ENCODE results near the gene PCBD2. TPM values are rescaled to one million over a fixed set of nuclear protein-coding genes. Genes with fewer than 3 reads are reported as not detected.
"Not testable (repeated sequence)": the region's sequence is repeated elsewhere in the genome, so short reads cannot be mapped to it uniquely, and the experiment has no call there.

PCBD2 gene
- total RNA-seq, 1 experiment from 2014 or later: 9.3 TPM

DNA sequence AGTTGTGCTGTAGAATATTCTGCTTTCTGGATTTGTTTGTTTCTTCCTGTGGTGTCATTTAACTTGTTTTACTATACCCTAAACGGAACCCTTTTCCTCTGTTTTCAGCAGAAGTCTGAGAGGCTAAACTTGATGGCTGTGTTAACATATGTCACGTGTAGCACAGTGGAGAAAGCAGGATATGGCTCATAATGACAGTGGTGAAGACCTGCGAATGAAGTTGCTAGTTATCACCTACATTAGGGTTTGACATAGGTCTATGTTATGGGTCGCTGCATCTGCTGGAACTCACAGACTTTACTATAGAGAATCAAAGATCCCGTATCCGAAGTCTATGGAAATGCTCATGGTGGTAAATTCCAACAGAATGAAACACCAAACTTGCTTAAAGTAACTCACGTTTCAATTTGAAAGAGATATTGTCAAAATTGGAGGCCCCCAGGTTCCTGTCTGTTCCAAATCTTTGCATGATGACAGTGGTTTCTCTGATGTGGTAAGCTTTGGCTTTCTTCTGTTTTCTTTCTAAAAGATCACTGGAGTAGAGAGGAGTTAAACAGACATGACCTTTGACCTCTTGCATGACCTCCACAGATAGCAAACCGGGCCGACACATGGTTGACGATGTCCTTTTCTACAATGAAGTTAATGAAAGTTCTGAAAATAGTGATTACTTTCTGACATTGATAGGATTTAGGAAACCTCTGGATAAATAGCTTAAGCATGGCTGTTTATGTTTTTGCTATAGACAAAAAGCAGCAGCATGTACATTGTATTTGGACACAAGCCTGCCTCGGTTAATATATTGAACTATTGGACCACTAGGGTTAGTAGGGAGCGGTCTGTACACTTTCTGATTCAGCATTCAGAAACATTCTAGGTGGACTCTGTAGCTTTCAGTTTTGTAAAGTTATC is 59.7 kb downstream of the PCBD2 start:
- Histone ChIP-seq H3K27ac (no peak overlapping the region), H3K27me3 (no peaks in the 10 kb centered on the region), H3K9me3 (replicated peaks) (no peaks in the 10 kb centered on the region), H3K36me3 (no peaks in the 10 kb centered on the region; the same call in 1 of the 2 replicates), H3K4me1 (no peaks in the 10 kb centered on the region), H3K4me3 (no peak overlapping the region)
- DNase-seq: no peak

DNA sequence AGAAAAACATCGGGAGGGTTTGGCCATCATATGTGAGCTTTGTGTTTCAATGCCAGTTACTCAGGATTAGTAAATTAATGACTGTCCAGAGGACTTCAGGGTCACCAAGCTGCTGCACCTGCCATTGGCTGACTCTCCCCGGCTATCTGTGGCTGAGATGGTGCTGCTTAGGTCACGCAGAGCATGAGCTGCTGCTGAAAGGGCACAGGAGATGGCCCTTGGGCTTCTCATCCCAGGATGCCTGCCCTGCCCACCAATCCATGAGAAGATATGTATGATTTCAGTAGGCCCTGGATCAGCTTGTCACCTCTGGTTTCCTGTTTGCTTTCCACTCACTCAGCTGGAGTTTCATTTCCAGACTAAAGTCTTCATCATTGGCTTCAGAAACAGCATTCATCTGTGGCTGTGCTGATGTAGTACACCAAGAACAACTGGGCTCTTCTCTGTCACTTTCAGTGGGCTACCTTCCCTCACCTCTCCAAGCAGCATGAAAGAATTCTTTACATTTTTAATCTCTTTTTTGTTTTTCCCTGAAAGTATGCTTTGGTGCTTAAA is 60.4 kb downstream of the PCBD2 start:
- H3K4me3 ChIP-seq: no peak overlapping the region
- no peak overlapping the region for H3K27ac ChIP-seq
- no peak for DNase-seq
- H3K9me3 ChIP-seq (replicated peaks): no peaks in the 10 kb centered on the region
- H3K4me1 ChIP-seq: no peaks in the 10 kb centered on the region
- no peaks in the 10 kb centered on the region for H3K27me3 ChIP-seq
- no peaks in the 10 kb centered on the region; the same call in 1 of the 2 replicates for H3K36me3 ChIP-seq

DNA sequence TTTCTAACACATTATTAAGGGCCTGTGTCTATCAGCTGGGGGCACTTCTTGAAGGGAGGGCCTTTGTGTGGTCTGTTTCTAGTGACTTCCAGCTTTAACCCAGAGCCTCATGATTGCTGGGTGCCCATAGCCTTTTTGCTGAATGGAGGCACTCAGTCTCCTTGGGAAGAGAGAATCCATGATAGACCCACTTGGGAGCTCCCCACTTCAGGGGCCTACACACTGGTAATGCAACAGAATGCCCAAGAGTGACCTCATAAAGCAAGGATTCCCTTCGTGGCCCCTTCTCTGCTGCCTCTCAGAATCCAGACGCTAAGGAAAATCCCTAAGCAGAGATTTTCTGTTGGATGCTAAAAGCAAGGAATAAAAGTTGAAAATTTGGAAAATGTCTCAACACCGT is 62.7 kb downstream of the PCBD2 start, which contains the start of gene CATSPER3:
TSS of gene CATSPER3 (plus strand) at position 301 of the 400 bp plus-strand sequence. CDS start at position 386, 85 bp downstream.
- H3K4me3 ChIP-seq: no peak within 1 kb of the TSS
- H3K27me3 ChIP-seq: no peaks in the 10 kb centered on the region
- no peak for DNase-seq
- no peaks in the 10 kb centered on the region; the same call in 1 of the 2 replicates for H3K36me3 ChIP-seq
- no peaks in the 10 kb centered on the region for H3K9me3 ChIP-seq (replicated peaks)
- no peak within 1 kb of the TSS for H3K27ac ChIP-seq
- no peaks in the 10 kb centered on the region for H3K4me1 ChIP-seq

DNA sequence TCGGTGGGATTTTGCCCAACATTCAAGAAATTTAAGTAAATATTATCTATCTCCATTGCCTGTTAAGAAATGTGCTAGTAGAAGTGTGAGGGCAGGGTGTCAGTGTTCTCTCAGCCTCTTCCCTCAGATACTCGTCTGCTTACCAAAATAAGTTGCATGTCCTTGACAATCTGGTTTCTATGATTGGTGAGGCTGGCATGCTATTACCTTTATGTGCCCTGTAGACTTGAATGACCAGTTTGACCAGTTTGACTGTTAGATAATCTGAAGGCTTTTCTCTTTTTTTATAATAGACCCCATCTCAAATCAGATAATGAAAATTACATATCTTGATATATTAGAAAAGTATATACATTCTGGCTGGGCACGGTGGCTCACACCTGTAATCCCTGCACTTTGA is 63.1 kb downstream of the PCBD2 start:
- DNase-seq: no peak
- Histone ChIP-seq H3K27me3 (no peaks in the 10 kb centered on the region), H3K36me3 (no peaks in the 10 kb centered on the region; the same call in 1 of the 2 replicates), H3K27ac (no peak overlapping the region), H3K4me1 (no peaks in the 10 kb centered on the region), H3K4me3 (no peak overlapping the region), H3K9me3 (replicated peaks) (no peaks in the 10 kb centered on the region)

DNA sequence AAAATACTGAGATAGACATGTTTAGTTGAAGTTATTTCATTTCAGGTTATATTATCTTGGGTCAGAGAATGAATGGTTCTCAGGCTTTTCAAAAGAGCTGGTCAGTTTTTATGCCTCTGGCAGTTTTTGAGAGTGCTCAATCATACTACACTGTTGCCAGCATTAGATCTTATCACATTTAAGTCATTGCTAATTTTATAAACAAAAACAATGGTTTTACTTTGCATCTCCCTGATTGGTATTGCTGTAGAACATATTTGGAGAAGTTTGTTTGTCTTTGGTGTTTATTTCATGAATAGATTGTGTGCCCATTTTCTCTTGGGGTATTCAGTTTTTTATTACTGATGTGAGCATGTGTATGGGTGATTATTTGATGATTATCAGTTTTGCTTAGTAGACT is 64.2 kb downstream of the PCBD2 start:
- no peaks in the 10 kb centered on the region for H3K4me1 ChIP-seq
- no peak overlapping the region for H3K4me3 ChIP-seq
- no peaks in the 10 kb centered on the region for H3K9me3 ChIP-seq (replicated peaks)
- no peaks in the 10 kb centered on the region for H3K27me3 ChIP-seq
- no peak overlapping the region for H3K27ac ChIP-seq
- no peaks in the 10 kb centered on the region; the same call in 1 of the 2 replicates for H3K36me3 ChIP-seq
- no peak for DNase-seq

DNA sequence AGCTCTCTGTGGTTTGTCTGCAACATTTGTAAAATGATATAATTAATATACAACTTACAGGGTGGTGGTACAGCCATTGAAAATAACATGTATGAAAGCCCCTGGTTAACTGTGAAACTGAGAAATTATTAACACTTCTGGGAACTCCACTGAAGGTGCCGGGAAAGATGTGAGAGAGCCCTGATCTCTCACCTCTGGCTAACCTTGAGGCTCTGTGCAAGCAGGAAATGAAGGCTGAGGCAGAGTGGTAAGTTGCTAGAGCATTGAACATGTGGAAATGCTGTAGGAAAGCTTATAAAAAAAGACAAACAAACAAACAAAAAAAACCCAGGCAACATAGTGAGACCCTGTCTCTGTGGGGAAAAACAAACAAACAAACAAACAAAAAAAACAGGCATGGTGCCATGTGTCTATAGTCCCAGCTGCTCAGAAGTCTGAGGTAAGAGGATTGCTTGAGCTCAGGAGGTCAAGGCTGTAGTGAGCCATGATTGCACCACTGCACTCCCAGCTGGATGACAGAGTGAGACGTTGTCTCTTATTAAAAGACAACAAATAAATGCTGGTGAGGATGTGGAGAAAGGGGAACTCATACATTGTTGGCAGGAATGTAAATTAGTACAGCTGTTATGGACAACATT is 70.3 kb downstream of the PCBD2 start:
- DNase-seq: no peak

DNA sequence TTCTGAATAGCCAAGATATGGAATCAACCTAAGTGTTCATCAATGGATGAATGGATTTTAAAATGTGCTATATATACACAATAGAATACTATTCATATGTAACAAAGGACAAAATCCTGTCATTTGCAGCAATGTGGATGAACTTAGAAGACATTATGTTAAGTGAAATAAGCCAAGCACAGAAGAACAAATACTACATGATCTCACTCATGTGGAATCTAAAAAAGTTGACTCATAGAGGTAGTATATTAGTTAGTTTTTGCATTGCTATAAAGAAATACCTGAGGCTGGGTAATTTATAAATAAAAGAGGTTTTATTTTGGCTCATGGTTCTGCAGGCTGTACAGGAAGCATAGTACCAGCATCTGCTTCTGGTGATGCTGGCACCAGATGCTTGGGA is 70.9 kb downstream of the PCBD2 start:
- no peak for DNase-seq
- Histone ChIP-seq H3K36me3 (no peaks in the 10 kb centered on the region), H3K9me3 (replicated peaks) (peaks cover 4% of the 10 kb centered on the region; the same call in 1 of the 2 replicates), H3K4me3 (no peak overlapping the region), H3K27me3 (no peaks in the 10 kb centered on the region), H3K27ac (no peak overlapping the region), H3K4me1 (no peaks in the 10 kb centered on the region)

More for the DNA sequence above, 70.3 kb downstream of the PCBD2 start:
- no peak overlapping the region for H3K4me3 ChIP-seq
- H3K27me3 ChIP-seq: no peaks in the 10 kb centered on the region
- H3K4me1 ChIP-seq: no peaks in the 10 kb centered on the region
- H3K27ac ChIP-seq: no peak overlapping the region
- no peaks in the 10 kb centered on the region for H3K36me3 ChIP-seq
- peaks cover 4% of the 10 kb centered on the region; the same call in 1 of the 2 replicates for H3K9me3 ChIP-seq (replicated peaks)

DNA sequence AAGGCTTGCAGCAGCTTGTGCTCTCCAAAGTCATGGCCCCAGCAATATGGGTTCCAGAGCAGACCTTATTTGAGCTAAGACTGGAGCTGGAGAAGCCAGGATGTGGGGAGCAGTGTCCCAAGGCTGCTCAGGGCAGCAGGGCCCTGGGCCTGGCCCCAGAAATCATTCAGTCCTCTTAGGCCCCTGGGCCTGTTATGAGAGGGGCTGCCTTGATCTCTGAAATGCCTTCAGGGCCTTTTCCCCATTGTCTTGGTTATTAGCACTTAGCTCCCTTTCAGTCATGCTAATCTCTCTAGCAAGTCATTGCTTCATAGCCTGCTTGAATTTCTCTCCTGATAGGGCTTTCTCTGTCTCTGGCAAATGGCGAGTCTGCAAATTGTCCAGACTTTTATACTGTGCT is 71.9 kb downstream of the PCBD2 start:
- Histone ChIP-seq H3K4me1 (no peaks in the 10 kb centered on the region), H3K9me3 (replicated peaks) (peaks cover 4% of the 10 kb centered on the region)

DNA sequence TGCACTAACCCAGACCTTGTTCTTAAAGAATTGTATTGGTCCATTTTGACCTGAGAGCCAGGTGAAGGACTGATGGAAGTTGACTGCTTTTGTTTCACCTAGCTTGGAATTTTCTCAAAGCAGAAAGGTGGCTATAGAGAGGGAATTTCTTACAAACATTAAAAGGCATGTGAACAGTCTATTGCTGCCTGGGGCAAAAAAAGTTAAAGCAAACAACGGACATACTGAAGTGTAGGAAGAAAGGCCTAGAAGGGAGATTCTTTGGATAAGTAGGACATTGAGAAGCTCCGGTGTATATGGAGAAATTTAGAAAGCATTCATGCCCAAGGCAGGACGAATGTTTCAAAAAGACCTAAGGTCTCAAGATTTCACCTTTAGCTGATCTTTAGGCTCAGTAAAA is 74.5 kb downstream of the PCBD2 start:
- no peak overlapping the region for H3K27ac ChIP-seq
- no peaks in the 10 kb centered on the region for H3K36me3 ChIP-seq
- peaks cover 11% of the 10 kb centered on the region for H3K9me3 ChIP-seq (replicated peaks)
- H3K27me3 ChIP-seq: no peaks in the 10 kb centered on the region
- no peak overlapping the region for H3K4me3 ChIP-seq
- H3K4me1 ChIP-seq: no peaks in the 10 kb centered on the region
- DNase-seq: no peak

More for the DNA sequence above, 71.9 kb downstream of the PCBD2 start:
- no peak for DNase-seq
- H3K27me3 ChIP-seq: no peaks in the 10 kb centered on the region
- H3K27ac ChIP-seq: no peak overlapping the region
- no peaks in the 10 kb centered on the region for H3K36me3 ChIP-seq
- H3K4me3 ChIP-seq: no peak overlapping the region

DNA sequence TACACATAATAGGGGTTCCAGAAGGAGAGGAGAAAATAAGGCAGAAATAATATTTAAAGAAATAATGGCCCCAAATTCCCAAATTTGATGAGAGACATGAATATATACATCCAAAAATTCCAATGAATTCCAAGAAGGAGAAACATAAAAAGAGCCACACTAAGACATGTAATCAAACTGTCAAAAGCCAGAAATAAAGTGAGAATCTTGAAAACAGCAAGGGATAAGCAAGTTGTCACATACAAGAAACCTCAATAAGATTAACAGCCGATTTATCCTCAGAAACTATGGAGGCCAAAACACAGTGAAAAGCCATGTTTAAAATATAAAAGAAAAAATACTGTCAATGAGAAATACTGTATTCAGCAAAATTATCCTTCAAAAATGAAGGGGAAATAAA is 77.3 kb downstream of the PCBD2 start:
- H3K9me3 ChIP-seq (replicated peaks): peaks cover 11% of the 10 kb centered on the region

DNA sequence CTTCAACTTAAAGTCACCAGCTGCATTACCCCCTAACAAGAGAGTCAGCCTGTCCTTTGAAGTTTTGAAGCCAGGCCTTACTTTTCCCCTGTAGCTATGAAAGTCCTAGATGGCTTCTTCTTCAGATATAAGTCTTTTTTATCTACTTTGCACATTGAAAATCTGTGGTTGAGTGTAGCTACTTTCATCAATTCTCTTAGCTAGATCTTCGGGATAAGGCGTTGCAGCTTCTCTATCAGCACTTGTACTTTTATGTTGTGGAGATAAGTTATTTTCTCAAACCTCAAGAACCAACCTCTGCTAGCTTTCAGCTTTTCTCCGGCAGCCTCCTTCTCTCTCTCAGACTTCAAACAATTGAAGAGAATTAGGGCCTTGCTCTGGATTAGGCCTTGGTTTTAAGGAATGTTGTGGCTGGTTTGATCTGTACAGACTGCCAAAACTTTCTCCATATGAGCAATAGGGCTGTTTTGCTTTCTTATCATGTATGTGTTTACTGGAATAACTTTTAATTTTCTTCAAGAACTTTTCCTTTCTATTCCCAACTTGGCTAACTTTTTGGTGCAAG is 84.4 kb downstream of the PCBD2 start:
- Histone ChIP-seq H3K27me3 (no peaks in the 10 kb centered on the region), H3K4me3 (no peak overlapping the region), H3K36me3 (no peaks in the 10 kb centered on the region), H3K4me1 (no peaks in the 10 kb centered on the region), H3K27ac (no peak overlapping the region), H3K9me3 (replicated peaks) (no peaks in the 10 kb centered on the region)
- peak in 1 of 2 experiments; percentile 15 for DNase-seq

More for the DNA sequence above, 77.3 kb downstream of the PCBD2 start:
- no peaks in the 10 kb centered on the region for H3K27me3 ChIP-seq
- H3K4me1 ChIP-seq: no peaks in the 10 kb centered on the region
- no peak overlapping the region for H3K4me3 ChIP-seq
- DNase-seq: no peak
- no peaks in the 10 kb centered on the region for H3K36me3 ChIP-seq
- no peak overlapping the region for H3K27ac ChIP-seq

DNA sequence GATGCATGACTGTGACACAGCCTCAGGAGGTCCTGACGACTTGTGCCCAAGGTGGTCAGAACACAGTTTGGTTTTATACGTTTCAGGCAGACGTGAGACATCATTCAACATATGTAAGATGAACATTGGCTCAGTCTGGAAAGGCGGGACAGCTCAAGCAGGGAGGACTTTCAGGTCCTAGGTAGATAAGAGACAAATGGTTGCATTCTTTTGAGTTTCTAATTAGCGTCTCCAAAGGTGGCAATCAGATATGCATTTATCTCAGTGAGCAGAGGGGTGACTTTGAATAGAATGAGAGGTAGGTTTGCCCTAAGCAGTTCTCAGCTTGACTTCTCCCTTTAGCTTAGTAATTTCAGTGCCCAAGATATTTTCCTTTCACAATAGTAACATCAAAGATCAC is 85.3 kb downstream of the PCBD2 start:
- not testable (repeated sequence) for DNase-seq; H3K9me3 ChIP-seq (replicated peaks); H3K27me3 ChIP-seq; H3K27ac ChIP-seq; H3K36me3 ChIP-seq; H3K4me1 ChIP-seq; H3K4me3 ChIP-seq

DNA sequence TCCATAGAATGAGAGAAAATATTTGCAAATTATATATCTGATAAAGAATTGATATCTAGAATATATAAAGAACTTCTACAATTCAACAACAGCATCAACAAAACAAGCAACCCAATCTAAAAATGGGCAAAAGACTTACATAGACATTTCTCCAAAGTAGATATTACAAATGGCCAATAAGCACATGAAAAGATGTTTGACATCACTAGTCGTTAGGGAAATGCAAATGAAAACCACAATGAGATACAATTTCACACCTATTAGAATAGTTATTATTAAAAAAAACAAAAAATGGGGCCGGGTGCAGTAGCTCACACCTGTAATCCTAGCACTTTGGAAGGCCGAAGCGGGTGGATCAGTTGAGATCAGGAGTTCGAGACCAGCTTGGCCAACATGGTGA is 87.2 kb downstream of the PCBD2 start:
- Histone ChIP-seq H3K27me3 (no peaks in the 10 kb centered on the region), H3K27ac (no peak overlapping the region), H3K4me3 (no peak overlapping the region), H3K9me3 (replicated peaks) (no peaks in the 10 kb centered on the region), H3K36me3 (no peaks in the 10 kb centered on the region), H3K4me1 (no peaks in the 10 kb centered on the region)
- DNase-seq: no peak

DNA sequence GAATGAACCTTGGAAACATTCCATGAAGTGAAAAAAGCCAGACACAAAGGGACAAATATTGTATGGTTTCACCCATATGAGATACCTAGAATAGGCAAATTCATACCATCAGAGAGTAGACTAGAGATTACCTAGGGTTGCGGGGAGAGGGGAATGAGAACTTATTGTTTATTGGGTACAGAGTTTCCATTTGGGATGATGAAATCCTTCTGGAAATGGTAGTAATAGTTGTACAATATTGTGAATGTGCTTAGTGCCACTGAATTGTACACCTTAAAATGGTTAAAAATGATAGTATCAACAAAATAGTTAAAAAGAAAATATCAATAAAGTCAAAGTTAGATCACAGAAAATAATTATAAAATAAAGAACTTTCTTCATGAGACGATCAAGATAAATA is 88.2 kb downstream of the PCBD2 start:
- Histone ChIP-seq H3K9me3 (replicated peaks) (no peaks in the 10 kb centered on the region), H3K4me1 (no peaks in the 10 kb centered on the region), H3K27ac (no peak overlapping the region), H3K36me3 (no peaks in the 10 kb centered on the region), H3K4me3 (no peak overlapping the region), H3K27me3 (no peaks in the 10 kb centered on the region)
- no peak for DNase-seq
